ENCODE measurements around the gene MTM1.

The MTM1 gene

DNA sequence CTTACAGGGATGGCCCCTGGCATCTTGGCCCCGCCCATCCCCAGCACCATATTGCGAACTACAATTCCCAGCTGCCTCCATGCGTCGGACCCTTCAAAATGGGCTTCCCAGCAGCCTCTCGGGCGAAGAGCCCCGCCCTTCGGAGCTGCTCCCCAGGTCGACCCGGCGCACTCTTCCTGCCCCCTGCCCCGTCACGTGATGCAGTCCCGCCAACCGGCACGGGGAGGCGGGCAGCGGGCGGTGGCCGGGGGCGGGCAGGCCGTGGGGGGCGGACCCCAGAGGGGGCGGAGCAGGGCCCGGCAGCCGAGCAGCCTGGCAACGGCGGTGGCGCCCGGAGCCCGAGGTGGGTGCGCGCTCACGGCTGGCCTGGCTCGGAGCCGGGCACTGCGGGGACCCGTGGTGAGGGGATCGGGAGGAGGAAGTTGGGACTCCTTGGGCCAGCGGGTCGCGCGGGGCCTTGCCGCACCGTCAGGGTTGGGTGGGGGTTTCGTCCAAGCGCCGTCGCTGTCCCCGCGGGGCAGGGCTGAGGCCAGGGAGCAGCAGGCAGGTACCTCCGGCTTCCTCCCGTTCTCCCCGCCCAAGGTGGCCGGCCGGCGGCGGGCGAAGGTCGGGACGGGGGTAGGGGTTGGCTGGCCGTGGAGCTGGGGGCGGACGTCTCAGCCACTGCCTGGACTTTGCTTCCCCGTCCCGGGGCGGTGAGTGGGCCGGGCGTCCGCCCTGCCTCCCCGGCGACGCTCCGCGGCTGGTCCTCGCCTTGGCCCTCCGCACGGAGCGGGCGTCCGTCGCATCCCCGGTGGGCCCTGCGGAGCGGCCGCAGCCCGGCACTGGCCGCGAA lies at the start of gene MTM1:
Gene MTM1 (plus strand): TSS at position 302 of the 835 bp plus-strand sequence. CDS start 23,994 bp downstream, outside the sequence.
- peak; percentile 91 for ATAC-seq

DNA sequence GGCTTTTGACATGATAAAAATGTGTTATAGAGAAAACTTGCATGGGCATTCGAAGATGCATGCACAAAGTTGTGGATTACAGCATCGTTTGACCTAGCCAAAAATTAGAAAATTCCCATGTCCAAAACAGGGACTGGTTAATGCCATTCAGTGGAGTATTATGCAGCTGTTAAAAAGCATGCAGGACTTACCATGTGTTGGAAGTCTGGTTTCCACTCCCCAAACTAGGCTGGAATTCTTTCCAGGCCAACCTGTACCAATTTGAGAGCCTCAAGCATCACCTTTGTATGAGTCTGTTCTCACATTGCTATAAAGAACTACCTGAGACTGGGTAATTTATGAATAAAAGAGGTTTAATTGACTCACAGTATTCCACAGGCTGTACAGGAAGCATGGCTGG lies 45.9 kb upstream of the MTM1 start:
- ATAC-seq = no peak

DNA sequence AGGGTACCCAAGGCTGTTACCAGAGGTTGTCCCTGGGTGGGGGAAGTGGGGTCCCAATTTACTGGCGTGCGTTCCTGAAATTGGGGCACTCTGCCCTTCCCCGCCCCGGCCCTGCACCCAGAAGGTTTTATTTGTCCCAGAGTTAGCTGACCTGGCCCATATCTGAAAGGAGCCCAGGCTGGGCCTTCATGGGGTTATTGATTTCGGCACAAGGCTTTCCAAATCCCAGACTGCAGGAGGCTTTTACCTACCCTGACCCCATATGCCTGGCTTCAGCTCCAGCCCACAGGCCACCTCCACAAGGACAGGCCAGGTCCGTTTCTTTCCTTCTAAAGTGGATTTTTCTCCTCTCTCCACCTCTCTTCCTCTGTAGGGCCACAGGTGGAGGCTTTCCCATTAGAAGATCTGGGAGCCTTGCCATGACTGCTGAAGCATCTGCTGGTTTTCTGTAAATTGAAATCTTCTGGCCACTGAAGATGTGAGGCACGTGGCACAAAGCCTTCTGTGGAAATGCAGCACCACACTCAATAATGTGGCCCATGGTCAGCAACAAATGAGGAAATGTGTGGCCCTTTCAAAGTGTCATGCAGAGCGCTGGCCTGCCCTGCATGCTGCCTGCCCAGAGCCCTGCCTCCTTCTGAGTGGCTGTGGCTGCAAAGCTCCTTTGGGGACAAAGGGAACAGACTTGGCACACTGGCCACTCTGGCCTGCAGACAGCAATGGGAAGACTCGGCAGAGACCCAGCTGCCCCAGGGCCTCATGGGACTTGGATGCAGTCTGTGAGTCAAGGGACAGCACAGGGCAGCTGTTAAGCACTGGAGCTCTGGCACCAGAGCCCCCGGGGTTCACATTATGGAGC lies 43.1 kb upstream of the MTM1 start:
- ATAC-seq = no peak

DNA sequence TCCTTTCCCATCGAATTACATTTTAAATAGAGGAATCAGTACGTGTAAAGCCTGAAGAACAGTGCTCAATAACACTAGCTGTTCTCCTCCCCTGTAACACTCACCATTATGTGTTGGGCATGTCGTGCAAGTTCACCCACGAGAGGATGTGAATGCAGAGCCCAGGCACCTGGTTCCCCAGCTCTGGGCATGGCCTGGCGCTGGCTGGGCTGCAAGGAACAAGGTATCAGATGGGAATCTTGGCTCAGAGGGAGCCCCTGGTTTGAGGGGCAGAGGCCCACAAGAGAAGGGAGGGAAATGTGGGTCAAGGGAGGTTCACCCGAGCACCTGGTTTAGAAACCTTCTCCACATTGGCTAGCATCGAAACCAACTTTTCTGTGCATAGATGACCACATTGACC lies 41.7 kb upstream of the MTM1 start:
- ATAC-seq = no peak

DNA sequence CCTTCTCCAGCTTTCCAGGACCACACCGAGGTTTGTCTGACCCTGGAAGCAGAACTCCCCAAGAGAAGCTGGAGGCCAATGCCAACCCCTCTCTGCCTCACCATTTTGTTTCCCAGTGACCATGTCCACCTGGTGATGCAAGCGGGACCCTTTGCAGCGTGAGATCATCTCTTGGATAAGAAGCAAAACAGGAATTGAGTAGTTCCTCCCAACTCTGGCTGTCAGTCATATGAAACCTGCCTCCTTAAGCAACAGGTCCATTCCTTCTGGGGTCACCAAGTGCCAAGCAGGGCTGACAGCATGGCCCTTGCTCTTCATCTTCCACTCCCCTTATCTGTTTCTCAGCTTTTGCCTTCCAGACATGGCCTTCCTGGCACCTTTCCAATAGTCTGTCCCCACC lies 41.3 kb upstream of the MTM1 start:
- ATAC-seq = no peak

DNA sequence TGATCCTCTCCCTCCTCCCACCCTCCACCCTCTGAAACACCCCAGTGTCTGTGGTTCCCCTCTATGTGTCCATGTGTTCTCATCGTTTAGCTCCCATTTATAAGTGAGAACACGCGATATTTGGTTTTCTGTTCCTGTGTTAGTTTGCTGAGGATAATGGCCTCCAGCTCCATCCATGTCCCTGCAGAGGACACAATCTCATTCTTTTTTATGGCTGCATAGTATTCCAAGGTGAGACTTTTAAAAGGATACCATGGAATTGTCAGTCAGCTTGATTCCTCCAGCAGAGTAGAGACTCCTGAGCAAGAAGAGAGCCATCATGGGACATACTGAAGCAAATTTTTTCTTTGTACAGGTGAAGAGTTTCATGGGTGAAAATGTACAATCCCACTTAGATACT lies 38.8 kb upstream of the MTM1 start:
- ATAC-seq = no peak

DNA sequence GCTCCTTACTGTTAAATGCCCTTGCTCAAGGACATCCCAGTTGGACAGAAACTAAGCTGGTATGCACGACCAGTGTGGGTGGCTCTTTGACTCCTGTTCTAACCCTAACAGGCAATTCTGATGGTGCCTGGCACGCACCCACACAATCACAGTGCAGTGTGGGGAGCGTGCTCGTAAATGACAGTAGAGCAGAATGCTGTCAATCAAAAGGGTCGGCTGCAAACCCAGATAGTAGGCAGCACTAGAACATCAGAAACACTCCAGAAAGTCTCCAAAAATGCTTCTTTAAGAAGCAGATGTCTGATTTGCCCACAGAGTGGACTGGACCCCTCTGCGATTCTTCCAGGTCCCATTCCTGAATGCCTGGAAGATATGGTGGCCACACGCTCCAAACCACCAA lies 37.6 kb upstream of the MTM1 start:
- ATAC-seq = no peak

DNA sequence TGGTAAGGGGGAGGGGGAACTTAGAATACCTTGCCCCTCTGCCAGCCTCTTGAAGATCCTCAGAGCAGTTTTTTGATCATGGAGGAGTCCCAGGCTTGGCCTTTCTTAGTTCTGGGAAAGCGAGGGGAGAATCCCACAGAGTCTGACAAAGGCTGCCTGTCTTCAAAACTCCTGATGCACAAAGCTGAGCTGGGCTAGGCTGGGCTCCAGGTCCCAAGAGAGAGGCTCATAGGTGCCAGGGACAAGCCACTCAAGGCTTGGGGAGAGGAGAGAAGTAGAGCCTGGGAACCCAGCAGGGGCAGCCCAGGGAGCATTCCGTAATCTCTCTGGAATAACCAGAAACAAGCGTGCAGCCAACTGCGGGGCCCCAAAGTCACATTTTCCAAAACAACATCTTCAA lies 37.0 kb upstream of the MTM1 start:
- ATAC-seq = no peak

DNA sequence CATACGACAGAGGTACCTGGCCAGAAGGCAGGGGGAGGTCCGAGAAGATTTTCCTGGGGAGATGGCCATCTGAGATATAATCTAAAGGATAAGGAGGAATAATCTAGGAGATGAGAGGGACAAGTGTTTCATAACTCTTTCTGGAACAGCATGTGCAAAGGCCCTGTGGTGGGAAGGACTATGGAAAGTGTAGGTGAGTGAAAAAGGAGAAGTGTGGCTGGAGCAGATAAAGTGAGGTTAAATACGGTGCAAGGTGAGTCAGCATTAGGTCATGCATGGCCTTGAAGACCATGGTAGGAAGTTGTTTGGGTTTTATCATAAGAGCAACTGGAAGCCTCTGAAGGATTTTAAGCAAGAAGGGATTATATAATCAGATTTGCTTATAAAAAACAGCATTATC lies 34.6 kb upstream of the MTM1 start:
- ATAC-seq = no peak

DNA sequence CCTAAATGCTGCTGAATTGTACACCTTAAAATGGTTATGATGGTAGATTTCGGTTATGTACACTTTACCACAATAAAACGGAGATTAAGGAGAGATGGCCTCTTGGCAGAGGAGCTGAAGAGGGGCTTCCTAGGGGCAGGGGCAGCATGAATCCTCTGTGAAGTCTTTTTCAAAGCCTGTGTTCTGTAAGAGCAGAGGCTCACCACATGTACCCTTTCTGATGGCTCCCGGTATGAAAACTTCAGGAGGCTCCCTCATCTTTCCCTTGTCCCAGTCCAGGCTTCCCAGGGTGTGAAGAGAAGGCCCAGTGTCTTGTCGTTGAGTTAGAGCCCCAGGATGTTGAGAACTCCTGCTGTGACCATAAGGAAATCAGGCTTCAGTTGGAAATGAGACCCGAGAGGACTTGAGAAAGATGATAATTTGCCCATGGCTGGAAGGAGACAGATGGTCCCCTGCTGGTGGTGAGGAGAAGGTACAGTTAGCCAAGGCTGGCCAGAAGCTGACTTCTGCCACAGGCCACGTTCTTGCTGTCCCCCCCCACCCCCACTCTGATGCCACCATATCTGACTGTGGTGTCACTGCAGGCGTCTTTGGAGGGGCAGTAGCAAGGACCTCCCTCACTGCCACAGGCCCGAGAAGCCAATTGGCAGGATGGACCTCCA lies 31.8 kb upstream of the MTM1 start:
- no peak for ATAC-seq

DNA sequence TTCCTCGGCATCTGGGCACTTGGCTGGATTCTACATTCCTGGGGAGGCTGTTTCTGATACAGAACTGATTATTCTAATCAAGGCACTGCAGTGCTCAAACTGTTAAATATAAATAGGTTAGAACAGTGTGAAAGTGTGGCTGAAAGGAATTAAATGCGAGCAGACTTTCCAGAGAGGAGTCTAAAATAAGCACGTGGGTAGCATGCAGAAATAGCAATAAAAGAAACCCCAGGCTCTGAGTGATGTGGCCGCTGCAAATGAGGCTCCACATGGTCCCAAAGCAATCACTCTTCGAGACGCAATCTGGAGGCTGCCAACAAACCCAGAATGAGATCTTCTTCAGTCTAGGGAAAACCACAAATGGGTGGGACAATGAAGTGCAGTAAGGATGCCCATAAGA lies 30.6 kb upstream of the MTM1 start:
- ATAC-seq = no peak

DNA sequence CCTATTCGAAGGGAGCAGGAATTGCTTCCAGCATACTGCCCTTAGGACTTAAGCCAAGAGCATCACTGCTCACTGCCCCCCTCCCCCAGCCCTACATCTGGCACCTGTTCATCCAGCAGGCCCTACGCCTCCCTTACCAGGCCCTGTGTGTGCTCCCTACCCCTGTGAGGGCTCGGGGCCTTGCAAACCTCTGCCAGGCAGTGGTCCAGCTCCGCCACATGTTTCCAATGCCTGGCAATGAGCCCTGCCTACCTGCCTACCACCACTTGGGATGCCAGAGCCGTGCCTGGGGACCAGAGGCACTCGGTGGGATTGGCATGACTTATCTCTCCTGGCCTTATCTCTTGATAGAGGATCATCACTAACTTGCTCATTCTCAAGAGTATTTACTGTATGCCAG lies 27.5 kb upstream of the MTM1 start:
- no peak for ATAC-seq

DNA sequence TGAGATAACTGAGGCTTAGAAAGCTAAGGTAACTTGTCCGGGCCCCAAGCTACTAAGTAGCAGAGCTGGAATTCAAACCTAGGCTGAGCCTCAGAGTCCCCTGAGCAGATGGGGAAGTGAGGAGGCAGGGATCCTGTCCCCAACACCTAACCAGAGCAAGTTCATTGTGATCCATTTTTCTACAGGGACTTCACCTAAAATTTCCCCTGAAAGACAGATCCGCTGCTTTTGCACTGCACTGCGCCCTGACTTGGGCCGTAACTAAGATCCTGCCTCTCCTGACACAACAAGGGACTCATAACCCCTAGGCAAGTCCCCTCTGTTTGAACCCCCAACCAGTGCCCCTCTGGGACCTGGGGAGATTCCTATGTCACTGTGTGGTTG lies 25.6 kb upstream of the MTM1 start:
- ATAC-seq = peak in 1 of 2 donors; percentile 39

DNA sequence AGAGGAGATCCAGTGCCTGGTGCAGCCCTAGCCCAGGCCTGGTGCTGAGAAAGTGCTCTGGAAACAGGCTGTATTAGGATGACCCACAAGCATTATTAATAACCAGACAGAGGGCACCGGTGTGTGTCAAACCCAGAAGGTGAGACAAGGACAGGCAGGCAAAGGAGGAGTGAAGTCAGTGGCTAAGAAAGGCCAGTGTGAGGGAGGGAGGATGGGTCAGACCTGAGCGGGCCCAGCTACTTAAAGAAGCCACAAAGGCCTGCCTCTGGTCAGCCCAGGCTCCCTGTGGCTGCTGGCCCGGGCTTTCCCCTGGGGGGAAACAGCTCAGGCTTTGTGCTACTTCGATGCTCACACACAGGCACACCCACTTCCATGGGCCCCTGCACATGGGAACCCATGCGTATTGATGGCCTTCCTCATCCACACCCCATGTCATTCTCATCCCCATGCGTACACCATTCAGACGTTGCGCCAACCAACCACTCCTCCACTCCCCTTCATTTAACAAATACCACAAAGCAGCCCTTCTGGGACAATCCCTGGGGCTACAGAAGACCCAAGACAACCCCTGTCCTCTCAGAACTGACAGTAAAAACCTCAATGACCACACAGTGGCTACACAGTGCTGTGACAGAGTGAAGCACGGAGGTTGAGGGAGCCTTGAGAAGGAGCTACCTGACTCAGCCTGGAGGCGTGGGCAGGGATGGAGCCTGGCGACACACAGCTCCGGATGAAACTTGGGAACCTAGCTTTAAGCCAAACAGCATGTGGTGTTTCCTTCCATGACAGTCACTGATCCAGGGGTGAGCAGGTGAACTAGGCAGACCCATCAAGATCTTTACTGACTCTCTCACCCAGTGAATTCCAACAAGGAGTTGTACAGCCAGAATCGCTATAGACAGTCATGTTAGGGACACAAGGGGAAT lies 24.9 kb upstream of the MTM1 start:
- peak in 1 of 2 donors; percentile 33 for ATAC-seq

DNA sequence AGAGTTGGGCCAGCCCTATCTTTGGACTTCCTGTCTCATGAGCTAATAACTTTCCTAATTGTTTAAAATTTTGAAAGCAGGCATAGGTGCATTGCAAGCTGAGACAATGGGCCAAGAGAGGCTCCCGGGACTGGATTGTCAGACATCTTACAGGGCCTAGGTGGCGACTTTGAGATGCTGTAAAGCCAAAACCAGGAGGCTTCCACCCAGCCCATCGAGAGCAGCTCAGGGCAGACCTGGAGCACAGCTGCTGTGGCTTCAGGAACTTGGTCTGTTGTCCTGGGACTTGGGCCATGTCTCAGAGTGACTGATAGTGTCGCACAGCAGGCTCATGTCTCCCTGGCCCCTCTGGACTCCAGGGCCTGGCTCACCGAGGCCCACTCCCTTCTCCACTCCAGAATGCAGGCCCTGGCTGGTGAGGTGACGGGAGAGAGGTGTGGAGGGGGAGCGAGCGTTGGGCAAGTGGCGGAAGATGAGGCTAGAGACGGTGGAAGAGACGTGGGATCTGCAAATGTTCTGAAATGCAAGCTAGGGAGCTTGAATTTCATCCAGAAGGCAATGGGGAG lies 24.1 kb upstream of the MTM1 start:
- no peak for ATAC-seq

DNA sequence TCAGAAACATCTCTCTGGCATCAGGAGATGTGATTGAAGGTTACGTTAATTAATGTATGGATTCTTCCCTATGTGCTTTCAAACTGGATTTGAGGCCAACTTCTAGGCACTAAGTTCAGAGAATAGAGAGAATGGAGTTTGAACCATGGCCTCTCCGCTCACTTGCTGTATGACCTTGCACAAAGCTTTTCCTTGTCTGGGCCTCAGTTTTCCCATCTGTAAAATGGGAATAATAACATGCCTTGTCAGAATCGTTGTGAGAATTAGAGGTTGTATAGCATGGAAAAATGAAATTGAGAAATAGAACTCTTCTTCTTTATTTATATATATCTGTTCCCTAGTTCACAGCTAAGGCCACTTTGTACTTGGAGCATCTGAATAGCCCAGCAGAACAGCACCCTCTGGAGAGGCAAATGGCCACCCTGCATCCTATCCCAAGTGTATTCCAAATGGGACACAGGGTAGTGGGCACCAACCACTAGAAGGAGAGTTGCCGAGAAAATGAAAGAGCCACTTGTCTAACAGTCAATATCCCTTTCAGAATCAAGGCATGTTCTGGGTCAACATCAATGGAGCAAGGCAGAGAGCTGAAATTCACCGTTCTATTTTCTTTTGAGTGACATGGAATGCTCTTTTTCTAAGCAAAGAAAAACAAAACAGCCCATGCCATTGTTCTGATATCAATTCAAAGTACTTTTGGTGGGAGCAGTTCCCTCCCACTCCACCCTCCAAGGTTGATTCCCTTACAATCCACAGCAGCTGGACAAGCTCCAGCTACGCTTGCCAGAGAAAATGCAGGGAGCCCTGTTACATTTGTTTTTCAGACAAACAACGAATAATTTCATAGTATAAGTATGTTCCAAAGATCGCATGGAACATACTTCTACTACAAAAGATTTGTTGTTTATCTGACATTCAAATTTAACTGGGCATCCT lies 23.3 kb upstream of the MTM1 start:
- ATAC-seq = no peak

DNA sequence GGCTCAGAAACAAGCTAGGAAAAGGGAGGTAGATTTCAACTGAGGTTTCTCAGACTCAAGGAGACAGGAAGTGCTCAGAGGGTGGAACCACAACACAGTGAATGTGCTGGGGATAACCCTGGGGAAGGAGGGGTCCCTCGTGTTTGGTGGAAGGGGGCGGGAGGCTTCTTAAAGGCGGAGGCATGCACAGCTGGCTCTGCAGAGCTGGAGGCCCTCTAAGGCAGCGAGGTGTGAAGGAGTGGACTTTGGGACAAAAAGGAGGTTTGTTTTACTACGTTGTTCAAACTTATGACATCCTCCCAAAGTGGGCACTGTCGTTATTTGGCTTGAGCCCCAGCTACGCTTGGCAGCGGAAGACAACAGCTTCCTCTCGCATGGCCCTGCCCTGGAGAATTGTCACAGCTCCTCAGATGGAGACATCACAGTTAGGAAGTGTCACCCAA lies 21.7 kb upstream of the MTM1 start:
- ATAC-seq = no peak

DNA sequence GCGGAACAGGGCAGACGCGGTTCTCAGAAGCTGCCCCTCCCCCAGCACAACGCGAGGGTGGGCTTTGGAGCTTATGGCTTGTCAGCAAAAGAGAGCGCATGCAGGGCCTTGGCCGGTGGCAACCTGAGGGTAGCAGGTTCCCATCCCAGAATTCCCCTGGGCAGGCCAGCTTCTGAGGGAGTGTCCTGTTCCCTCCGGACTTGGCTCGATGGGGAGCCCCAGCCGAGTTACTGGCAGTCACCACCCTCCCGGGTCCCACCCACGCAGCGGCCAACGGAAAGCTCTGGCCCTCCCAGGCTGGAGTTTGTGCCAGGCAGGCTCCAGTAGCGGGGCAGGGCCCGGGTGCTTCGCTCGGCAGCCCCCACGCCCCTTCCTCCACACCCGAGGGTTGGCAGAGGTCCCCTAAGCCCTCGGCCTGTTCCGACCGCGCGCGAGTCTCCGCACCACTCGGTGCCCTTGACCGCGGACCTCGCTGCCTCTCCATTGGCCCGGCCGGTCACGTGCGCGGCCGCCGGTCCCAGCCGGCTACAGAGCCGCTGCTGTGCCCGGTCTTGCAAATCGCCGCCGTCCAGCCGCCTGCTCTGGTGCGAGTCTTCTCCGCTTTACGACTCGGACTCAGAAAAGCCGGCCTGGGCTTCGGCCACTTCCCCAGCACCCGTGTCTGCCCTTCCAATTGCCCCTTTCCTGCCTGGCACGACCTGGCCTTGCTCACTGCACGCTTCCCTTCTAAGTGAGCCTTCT lies 20.9 kb upstream of the MTM1 start:
- peak; percentile 34 to 52 for ATAC-seq

DNA sequence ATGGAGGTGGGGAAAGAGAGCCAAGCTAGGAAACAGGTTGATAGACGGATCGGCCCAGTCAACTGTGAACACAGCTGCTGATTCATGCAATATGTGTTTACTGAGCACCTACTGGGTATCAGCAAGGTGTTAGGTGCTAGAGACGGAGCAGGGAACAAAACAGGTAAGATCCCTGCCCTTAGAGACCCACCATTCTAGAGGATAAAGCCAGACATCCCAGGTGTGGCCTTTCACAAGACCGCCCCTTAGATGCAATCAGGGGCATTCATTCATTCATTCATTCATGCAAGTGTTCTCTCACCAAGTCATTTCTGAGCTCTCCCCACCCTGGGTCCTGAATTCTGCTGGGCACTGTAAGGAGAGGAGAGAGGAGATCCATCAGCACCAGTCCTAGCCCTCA lies 20.2 kb upstream of the MTM1 start:
- ATAC-seq = no peak

DNA sequence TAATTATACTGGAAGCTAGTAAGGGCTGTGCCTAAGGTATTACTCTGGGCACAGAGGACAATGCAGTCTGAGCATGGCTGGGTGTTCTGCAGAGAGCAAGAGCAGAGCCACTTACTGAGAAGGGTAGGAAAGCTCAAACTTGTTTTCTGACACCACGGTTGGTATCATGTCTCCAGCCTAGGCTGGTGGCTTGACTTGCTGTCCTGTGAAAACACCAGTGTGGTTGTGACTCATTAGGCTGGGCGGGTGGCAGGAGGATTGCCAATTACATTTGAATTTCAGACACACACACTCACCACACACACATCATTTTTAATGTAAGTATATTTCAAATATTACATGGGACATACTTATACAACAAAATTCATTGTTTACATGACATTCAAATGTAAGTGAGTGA lies 19.7 kb upstream of the MTM1 start:
- ATAC-seq = no peak

All from activated CD4-positive, CD25-positive, alpha-beta regulatory T cell treated with anti-CD3 and anti-CD28 coated beads, Interleukin-2, amount 50 U/mL, for 24 hours (primary cell).